Measurements from ENCODE around the gene PSME2. TPM values are rescaled to one million over a fixed set of nuclear protein-coding genes. Genes with fewer than 3 reads are reported as not detected.

The PSME2 gene
- total RNA-seq, 4 donors from 2014 or later, result 59.5 to 69.8 (median 68.5) TPM

DNA sequence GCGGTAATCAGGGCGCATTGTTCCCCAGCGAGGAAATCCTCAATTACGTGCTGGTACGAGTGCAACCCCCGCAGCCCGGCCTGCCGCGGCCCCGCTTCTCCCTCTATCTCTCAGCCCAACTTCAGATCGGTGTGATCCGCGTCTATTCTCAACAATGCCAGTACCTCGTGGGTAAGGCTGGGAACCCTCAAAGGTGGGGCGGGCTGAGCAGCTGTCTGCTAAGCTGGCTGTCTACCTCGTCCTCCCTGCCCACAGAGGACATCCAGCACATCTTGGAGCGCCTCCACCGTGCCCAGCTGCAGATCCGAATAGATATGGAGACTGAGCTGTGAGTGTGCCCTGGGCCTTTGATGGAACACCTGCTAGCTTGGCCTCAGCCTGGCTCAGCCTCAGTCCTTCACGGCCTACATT, 26.5 kb upstream of the PSME2 start:
- DNase-seq, result no peak
- Histone ChIP-seq H3K4me1 (peaks cover 0 to 7% (median 4%) of the 10 kb centered on the region in 4 donors), H3K27ac (peak overlapping the region in 1 of 4 donors; percentile 70), H3K9me3 (no peaks in the 10 kb centered on the region), H3K4me3 (no peak overlapping the region), H3K36me3 (peaks cover 0 to 13% (median 3%) of the 10 kb centered on the region in 4 donors), H3K27me3 (no peaks in the 10 kb centered on the region)
- intact Hi-C loops (cut with DNase I; ENCODE audit: low total_unique reads) (no loop called here), in situ Hi-C loops (cut with MboI; ENCODE audit: low pct_ligation_motif_present in 1 of 4, low pct_unique_long_range_greater_than_20kb in 1 of 4, low sequenced_read_pairs in 3 of 4) (no loop called here)
- WGBS, 2 donors (ENCODE audit: low coverage in 1 of 2), result 92 to 95% methylated on average over 14 to 20 of the region's 20 CpGs
- TF ChIP-seq POLR2AphosphoS5 (IDR thresholded peaks at IDR 0.05) (no peak), POLR2A (IDR thresholded peaks at IDR 0.05) (no peak), CTCF (IDR thresholded peaks at IDR 0.05) (no peak), EP300 (IDR thresholded peaks at IDR 0.05; ENCODE audit: low read depth) (no peak)

GRCh38 chr14:24172261-24172860, 26.0 kb upstream of the PSME2 start:
- no peak for DNase-seq
- H3K27ac ChIP-seq, result peak overlapping the region in 3 of 4 donors; percentile 30 to 70 (median 57)
- intact Hi-C loops (cut with DNase I; ENCODE audit: low total_unique reads), result no loop called here
- H3K4me1 ChIP-seq, result peaks cover 0 to 7% (median 4%) of the 10 kb centered on the region in 4 donors
- no peaks in the 10 kb centered on the region for H3K9me3 ChIP-seq
- peak overlapping the region in 2 of 4 donors; percentile 26 to 41 for H3K4me3 ChIP-seq
- TF ChIP-seq EP300 (IDR thresholded peaks at IDR 0.05; ENCODE audit: low read depth), result no peak
- in situ Hi-C loops (cut with MboI; ENCODE audit: low pct_ligation_motif_present in 1 of 4, low pct_unique_long_range_greater_than_20kb in 1 of 4, low sequenced_read_pairs in 3 of 4), result no loop called here
- no peaks in the 10 kb centered on the region for H3K27me3 ChIP-seq
- H3K36me3 ChIP-seq, result peaks cover 0 to 16% (median 3%) of the 10 kb centered on the region in 4 donors
- 52% methylated on average over 30 of the region's 30 CpGs; no CpG with 5 or more reads in 1 of the 2 donors for WGBS, 2 donors (ENCODE audit: low coverage in 1 of 2)

DNA sequence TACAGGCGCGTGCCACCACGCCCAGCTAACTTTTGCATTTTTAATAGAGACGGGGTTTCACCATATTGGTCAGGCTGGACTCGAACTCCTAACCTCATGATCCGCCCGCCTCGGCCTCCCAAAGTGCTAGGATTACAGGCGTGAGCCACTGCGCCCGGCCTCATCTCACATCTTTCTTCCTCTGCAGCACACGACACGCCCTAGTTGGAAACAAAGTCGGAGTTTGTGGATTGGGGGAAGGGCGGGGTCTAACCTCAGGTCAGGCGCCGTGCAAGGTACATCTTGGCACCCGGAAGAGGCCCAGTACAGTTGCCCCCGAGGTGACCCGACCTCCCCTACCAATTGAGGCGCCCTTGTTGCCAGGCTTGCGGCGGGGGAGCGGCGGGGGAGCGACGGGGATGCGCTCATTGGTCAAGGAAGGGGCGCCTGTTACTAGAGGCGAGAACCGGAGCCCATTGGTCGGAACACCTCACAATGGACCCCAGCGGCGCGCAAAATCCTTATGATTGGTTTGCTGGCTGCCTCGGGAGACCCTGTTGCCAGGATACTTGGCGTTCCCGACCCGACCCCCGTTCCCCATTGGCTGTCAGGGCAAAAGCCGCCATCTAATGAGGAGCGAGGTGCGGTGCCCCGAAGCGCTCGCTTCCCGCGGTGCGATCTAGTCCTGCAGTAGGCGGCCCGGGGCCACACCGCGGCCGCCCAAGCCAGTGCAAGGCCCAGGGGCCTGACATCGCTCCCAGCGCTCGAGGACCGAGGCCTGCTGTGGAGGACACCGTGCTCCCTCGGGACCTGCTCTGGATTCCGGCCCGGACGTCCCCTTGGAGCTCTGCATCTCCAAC, 25.2 kb upstream of the PSME2 start, which contains the start of gene REC8:
Gene REC8, plus strand, starts transcription at position 659 of the 839 bp plus-strand sequence. CDS start 473 bp downstream, outside the sequence.
- Histone ChIP-seq H3K4me3 (peak within 1 kb of the TSS in 2 of 4 donors; percentile 26 to 41), H3K27me3 (no peaks in the 10 kb centered on the region), H3K36me3 (peaks cover 0 to 19% (median under 1%) of the 10 kb centered on the region in 4 donors), H3K27ac (peak within 1 kb of the TSS; percentile 6 to 70 (median 44)), H3K9me3 (no peaks in the 10 kb centered on the region), H3K4me1 (peaks cover 0 to 7% (median 4%) of the 10 kb centered on the region in 4 donors)
- in situ Hi-C loops (cut with MboI; ENCODE audit: low pct_ligation_motif_present in 1 of 4, low pct_unique_long_range_greater_than_20kb in 1 of 4, low sequenced_read_pairs in 3 of 4), result no loop called here
- intact Hi-C loops (cut with DNase I; ENCODE audit: low total_unique reads), result no loop called here
- 40 to 52% methylated on average over 3 to 58 of the region's 63 CpGs for WGBS, 2 donors (ENCODE audit: low coverage in 1 of 2)
- peak; percentile 74 for DNase-seq
- TF ChIP-seq CTCF (IDR thresholded peaks at IDR 0.05), result no peak
- no peak for TF ChIP-seq EP300 (IDR thresholded peaks at IDR 0.05; ENCODE audit: low read depth)
- TF ChIP-seq POLR2A (IDR thresholded peaks at IDR 0.05), result peak; percentile 10
- peak in 1 of 3 donors; percentile 21 for TF ChIP-seq POLR2AphosphoS5 (IDR thresholded peaks at IDR 0.05)

- Histone ChIP-seq H3K27me3 (no peaks in the 10 kb centered on the region), H3K4me3 (no peak overlapping the region), H3K27ac (no peak overlapping the region), H3K9me3 (no peaks in the 10 kb centered on the region), H3K36me3 (peaks cover 0 to 47% (median 15%) of the 10 kb centered on the region in 4 donors), H3K4me1 (peaks cover 12 to 19% (median 13%) of the 10 kb centered on the region in 4 donors)
- intact Hi-C loops (cut with DNase I; ENCODE audit: low total_unique reads) (no loop called here), in situ Hi-C loops (cut with MboI; ENCODE audit: low pct_ligation_motif_present in 1 of 4, low pct_unique_long_range_greater_than_20kb in 1 of 4, low sequenced_read_pairs in 3 of 4) (no loop called here)
- TF ChIP-seq CTCF (IDR thresholded peaks at IDR 0.05), result no peak
- TF ChIP-seq POLR2AphosphoS5 (IDR thresholded peaks at IDR 0.05), result no peak
- TF ChIP-seq EP300 (IDR thresholded peaks at IDR 0.05; ENCODE audit: low read depth), result no peak
- TF ChIP-seq POLR2A (IDR thresholded peaks at IDR 0.05), result no peak
- DNase-seq, result no peak
- WGBS, 2 donors (ENCODE audit: low coverage in 1 of 2), result 86 to 95% methylated on average over 2 to 3 of the region's 3 CpGs
Observed at GRCh38 chr14:24167469-24168114, 21.2 kb upstream of the PSME2 start.

Measured in transverse colon (tissue), 4 donors.